Suppressor macrophage treated with lipopolysaccharide for 1 hour (primary cell): Measurements from ENCODE around the gene HSPB9.

ENCODE experiments used
- DNase-seq, 3 donors: peaks; one replicate each; pipeline ENCODE4 v3.0.0-alpha.2; 2020 to 2022

HSPB9 gene

GRCh38 chr17:42101513-42102292 is 20.9 kb upstream of the HSPB9 start:
- DNase-seq, result peak; percentile 86 to 90 (median 89)

- DNase-seq, result no peak
Measured at GRCh38 chr17:42103221-42103954, 19.2 kb upstream of the HSPB9 start.

- DNase-seq, result no peak
Measured at GRCh38 chr17:42104264-42104663, 18.3 kb upstream of the HSPB9 start.

GRCh38 chr17:42106009-42106408 is 16.6 kb upstream of the HSPB9 start:
- no peak for DNase-seq

GRCh38 chr17:42107124-42107523 is 15.5 kb upstream of the HSPB9 start:
- no peak for DNase-seq

- peak; percentile 89 to 97 (median 92) for DNase-seq
Measured at GRCh38 chr17:42107597-42108576, 14.7 kb upstream of the HSPB9 start.

- DNase-seq, result no peak
Measured at GRCh38 chr17:42109086-42109485, 13.5 kb upstream of the HSPB9 start.

GRCh38 chr17:42110301-42111264 is 12.0 kb upstream of the HSPB9 start:
- no peak for DNase-seq

- no peak for DNase-seq
Measured at GRCh38 chr17:42111265-42111636, 11.4 kb upstream of the HSPB9 start.

- peak; percentile 93 to 97 (median 96) for DNase-seq
Measured at GRCh38 chr17:42111871-42112551, 10.6 kb upstream of the HSPB9 start.

GRCh38 chr17:42112552-42113176 is 9.9 kb upstream of the HSPB9 start, which contains the start of gene DHX58:
TSS of gene DHX58 (minus strand) at chr17:42112714. CDS start at chr17:42111892, 822 bp downstream.
- peak; percentile 93 to 97 (median 96) for DNase-seq

GRCh38 chr17:42113293-42114069 is 9.1 kb upstream of the HSPB9 start:
- DNase-seq, result no peak

GRCh38 chr17:42114118-42114517 is 8.5 kb upstream of the HSPB9 start:
- no peak for DNase-seq

GRCh38 chr17:42116705-42117396 is 5.8 kb upstream of the HSPB9 start:
- DNase-seq, result peak; percentile 89 to 92 (median 90)

- DNase-seq, result no peak
Measured at GRCh38 chr17:42117397-42118125, 5.0 kb upstream of the HSPB9 start.

- DNase-seq, result no peak
Measured at GRCh38 chr17:42118126-42118510, 4.5 kb upstream of the HSPB9 start.

- DNase-seq, result peak; percentile 46 to 63 (median 49)
Measured at GRCh38 chr17:42118545-42118944, 4.1 kb upstream of the HSPB9 start.

GRCh38 chr17:42119301-42119700 is 3.3 kb upstream of the HSPB9 start:
- no peak for DNase-seq
